Gastroesophageal sphincter (tissue), 3 donors: ENCODE data around the gene STH.

Source experiments
- POLR2A ChIP-seq, 2 donors: fragments of 450-650 bp; IDR thresholded peaks; one replicate each; pipeline ENCODE4 v1.6.1; 2017; ENCODE audit warnings: antibody characterized with exemption in 2 of 2, mild to moderate bottlenecking in 2 of 2, moderate library complexity in 1 of 2
- POLR2AphosphoS5 ChIP-seq: sonication (generic); formaldehyde crosslinking; IDR thresholded peaks from one replicate; pipeline ENCODE4 v1.6.1; 2017; ENCODE audit warnings: antibody characterized with exemption
- TF ChIP-seq, protein P1 (sequence below), 4 experiments: fragments of 200-600 bp in 2 of 4; fragments of 450-650 bp in 2 of 4; sonication (generic) in 1 of 4; IDR thresholded peaks; one replicate each; pipeline ENCODE4 v1.5.1; 2017 to 2019; ENCODE audit warnings: antibody characterized with exemption in 4 of 4, mild to moderate bottlenecking in 2 of 4, moderate library complexity in 2 of 4

- TF ChIP-seq, protein P1, sequence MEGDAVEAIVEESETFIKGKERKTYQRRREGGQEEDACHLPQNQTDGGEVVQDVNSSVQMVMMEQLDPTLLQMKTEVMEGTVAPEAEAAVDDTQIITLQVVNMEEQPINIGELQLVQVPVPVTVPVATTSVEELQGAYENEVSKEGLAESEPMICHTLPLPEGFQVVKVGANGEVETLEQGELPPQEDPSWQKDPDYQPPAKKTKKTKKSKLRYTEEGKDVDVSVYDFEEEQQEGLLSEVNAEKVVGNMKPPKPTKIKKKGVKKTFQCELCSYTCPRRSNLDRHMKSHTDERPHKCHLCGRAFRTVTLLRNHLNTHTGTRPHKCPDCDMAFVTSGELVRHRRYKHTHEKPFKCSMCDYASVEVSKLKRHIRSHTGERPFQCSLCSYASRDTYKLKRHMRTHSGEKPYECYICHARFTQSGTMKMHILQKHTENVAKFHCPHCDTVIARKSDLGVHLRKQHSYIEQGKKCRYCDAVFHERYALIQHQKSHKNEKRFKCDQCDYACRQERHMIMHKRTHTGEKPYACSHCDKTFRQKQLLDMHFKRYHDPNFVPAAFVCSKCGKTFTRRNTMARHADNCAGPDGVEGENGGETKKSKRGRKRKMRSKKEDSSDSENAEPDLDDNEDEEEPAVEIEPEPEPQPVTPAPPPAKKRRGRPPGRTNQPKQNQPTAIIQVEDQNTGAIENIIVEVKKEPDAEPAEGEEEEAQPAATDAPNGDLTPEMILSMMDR (IDR thresholded peaks at IDR 0.05), result no peak
- TF ChIP-seq POLR2AphosphoS5 (no peak), POLR2A (IDR thresholded peaks at IDR 0.05) (no peak)
These were observed 11.6 kb downstream of the STH start for GRCh38 chr17:46010597-46011186.
